ENCODE measurements around the gene MTRF1. TPM values are rescaled to one million over a fixed set of nuclear protein-coding genes. Genes with fewer than 3 reads are reported as not detected.

The MTRF1 gene
- total and polyA plus RNA-seq, 8 donors: 11.3 to 26.9 (median 20.9) TPM

DNA sequence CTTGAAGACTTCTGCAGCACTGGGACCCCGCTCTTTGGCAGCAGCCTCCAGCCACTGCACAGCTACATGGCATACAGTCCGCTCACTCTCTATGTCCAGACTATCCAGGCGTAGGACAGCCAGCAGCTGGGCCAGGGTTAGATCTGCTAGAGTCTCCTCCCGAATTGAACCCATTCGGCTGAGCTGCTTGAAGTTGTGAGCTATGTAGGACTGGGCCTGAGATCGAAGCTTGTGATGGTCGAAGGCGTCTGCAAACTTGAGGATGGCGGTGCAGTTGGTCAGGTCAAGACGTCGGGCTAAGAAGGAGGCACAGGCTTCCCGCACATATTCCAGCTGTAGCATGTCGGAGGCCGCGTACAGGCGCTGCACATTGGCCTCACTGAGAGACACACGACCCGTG is 69.9 kb downstream of the MTRF1 start:
- Histone ChIP-seq H3K4me3 (peak overlapping the region; percentile 66 to 67), H3K36me3 (no peaks in the 10 kb centered on the region), H3K27ac (peak overlapping the region in 1 of 2 donors; percentile 95), H3K9me3 (no peaks in the 10 kb centered on the region), H3K27me3 (no peaks in the 10 kb centered on the region), H3K4me1 (peaks cover 4 to 29% of the 10 kb centered on the region in 2 donors)
- DNase-seq (no peak), ATAC-seq (no peak)
- TF ChIP-seq, protein P1, sequence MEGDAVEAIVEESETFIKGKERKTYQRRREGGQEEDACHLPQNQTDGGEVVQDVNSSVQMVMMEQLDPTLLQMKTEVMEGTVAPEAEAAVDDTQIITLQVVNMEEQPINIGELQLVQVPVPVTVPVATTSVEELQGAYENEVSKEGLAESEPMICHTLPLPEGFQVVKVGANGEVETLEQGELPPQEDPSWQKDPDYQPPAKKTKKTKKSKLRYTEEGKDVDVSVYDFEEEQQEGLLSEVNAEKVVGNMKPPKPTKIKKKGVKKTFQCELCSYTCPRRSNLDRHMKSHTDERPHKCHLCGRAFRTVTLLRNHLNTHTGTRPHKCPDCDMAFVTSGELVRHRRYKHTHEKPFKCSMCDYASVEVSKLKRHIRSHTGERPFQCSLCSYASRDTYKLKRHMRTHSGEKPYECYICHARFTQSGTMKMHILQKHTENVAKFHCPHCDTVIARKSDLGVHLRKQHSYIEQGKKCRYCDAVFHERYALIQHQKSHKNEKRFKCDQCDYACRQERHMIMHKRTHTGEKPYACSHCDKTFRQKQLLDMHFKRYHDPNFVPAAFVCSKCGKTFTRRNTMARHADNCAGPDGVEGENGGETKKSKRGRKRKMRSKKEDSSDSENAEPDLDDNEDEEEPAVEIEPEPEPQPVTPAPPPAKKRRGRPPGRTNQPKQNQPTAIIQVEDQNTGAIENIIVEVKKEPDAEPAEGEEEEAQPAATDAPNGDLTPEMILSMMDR (IDR thresholded peaks at IDR 0.05): no peak
- intact Hi-C loops (cut with DNase I): loop anchor here in 1 of 2 donors (5.0 kb wide), 1 partner anchor 56 kb away; no protein-coding TSS in a partner anchor

DNA sequence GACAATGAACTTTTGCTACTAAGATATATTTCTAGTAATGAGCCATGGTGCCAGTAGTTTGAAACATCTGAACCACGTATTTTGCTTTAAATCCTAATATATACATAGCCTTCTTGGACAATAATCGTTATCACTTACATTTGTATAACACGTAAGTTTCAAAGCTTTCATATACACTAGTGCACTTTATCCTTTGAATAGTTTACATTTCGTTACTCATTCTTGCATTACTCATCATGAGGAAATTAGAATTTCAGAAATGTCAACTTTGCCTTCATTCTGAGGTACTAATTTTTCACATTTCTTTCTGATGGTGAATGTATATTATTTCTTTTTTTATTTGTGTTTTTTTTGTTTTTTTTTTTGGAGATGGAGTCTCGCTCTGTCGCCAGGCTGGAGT is 74.8 kb downstream of the MTRF1 start:
- Histone ChIP-seq H3K4me3 (no peak overlapping the region), H3K9me3 (no peaks in the 10 kb centered on the region), H3K36me3 (no peaks in the 10 kb centered on the region), H3K4me1 (peaks cover 0 to 25% of the 10 kb centered on the region in 2 donors), H3K27ac (no peak overlapping the region), H3K27me3 (no peaks in the 10 kb centered on the region)
- TF ChIP-seq, protein P1 (IDR thresholded peaks at IDR 0.05): no peak
- DNase-seq (no peak), ATAC-seq (no peak)
- intact Hi-C loops (cut with DNase I): no loop called here

DNA sequence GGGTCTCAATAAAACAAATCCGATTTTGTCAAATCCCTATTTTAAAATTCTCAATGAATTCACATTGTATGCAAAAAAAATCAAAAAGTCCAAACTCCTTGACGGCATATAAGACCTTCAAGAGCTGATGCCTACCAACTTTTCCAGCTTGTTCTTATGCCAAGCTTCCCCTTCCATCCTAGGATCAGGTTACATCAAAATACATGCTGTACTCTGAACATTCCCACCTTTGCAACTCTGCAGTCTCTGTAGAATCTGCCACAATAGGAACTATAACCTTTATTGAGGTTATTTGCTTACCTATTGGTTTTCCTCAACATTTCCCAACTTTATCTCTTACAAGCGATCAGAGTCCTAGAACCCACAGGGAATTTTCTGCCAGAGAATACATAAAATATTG is 76.9 kb downstream of the MTRF1 start:
- H3K9me3 ChIP-seq: no peaks in the 10 kb centered on the region
- intact Hi-C loops (cut with DNase I): no loop called here
- H3K36me3 ChIP-seq: no peaks in the 10 kb centered on the region
- no peak overlapping the region for H3K4me3 ChIP-seq
- H3K27me3 ChIP-seq: no peaks in the 10 kb centered on the region
- peaks cover 0 to 7% of the 10 kb centered on the region in 2 donors for H3K4me1 ChIP-seq
- H3K27ac ChIP-seq: no peak overlapping the region
- TF ChIP-seq, protein P1 (IDR thresholded peaks at IDR 0.05): no peak
- ATAC-seq (no peak), DNase-seq (no peak)

DNA sequence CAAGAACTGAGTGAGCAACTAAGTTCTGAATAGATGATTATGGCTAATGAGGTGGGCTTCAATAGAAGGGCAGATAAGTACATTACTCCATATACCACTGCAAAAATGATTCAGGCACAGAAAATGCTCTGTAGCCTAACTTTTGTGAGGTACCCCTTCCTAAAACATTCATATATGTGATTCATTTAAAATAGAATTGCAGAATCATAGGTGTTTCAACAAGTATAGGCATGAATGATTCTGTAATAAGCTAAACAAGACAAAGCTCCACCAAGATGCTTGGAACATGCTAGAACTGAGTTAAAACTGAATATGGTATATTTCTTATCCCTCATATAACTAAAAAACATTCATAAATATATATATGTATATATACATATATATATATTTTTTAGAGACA is 81.1 kb downstream of the MTRF1 start:
- no peak overlapping the region for H3K27ac ChIP-seq
- intact Hi-C loops (cut with DNase I): no loop called here
- ATAC-seq (no peak), DNase-seq (no peak)
- H3K27me3 ChIP-seq: no peaks in the 10 kb centered on the region
- no peak overlapping the region for H3K4me3 ChIP-seq
- no peaks in the 10 kb centered on the region for H3K4me1 ChIP-seq
- TF ChIP-seq, protein P1 (IDR thresholded peaks at IDR 0.05): no peak
- no peaks in the 10 kb centered on the region for H3K9me3 ChIP-seq
- H3K36me3 ChIP-seq: no peaks in the 10 kb centered on the region

DNA sequence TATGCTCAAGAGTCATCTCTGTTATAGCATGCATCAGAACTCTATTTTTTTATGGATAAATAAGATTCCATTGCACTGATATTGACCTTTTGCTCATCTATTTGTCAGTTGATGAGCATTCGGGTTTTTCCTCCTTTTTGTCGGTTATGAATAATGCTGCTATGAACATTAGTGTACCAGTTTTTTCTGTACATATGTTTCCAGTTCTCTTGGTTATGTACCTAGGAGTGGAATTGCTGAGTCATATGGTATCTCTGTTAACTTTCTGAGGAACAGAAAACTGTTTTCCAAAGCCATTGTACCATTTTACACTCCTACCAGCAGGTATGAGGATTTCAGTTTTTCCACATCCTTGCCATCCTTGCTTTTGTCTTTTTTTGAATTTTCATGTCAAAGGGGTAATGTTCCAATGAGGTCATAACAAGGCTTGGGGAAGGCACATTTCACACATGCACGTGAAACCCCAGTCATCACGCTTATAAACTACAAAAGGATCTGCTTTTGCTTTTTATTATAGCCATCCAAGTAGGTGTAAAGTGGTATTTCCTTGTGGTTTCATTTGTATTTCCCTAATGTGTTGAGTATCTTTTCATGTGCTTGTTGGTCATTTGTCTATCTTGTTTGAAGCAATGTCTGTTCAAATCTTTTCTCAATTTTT is 83.7 kb downstream of the MTRF1 start:
- no peak overlapping the region for H3K4me3 ChIP-seq
- H3K27me3 ChIP-seq: no peaks in the 10 kb centered on the region
- H3K9me3 ChIP-seq: peaks cover 0 to 13% of the 10 kb centered on the region in 2 donors
- ATAC-seq: no peak
- H3K36me3 ChIP-seq: no peaks in the 10 kb centered on the region
- intact Hi-C loops (cut with DNase I): no loop called here
- H3K4me1 ChIP-seq: no peaks in the 10 kb centered on the region
- peak overlapping the region in 1 of 2 donors; percentile 89 for H3K27ac ChIP-seq
- DNase-seq: no peak
- TF ChIP-seq, protein P1 (IDR thresholded peaks at IDR 0.05): no peak
